ENCODE measurements around the gene SPTBN4.

SPTBN4 gene

GRCh38 chr19:40465025-40465556 lies 1.7 kb upstream of the SPTBN4 start:
- Histone ChIP-seq H3K14ac (ENCODE audit: low read length in 2 of 2) (no peak overlapping the region), H3K79me1 (replicated peaks; ENCODE audit: low read length, poor library complexity, severe bottlenecking) (peaks cover 7% of the 10 kb centered on the region), H3K18ac (ENCODE audit: low read depth in 1 of 2, low read length in 2 of 2) (peak overlapping the region; percentile 91 to 99), H2BK12ac (ENCODE audit: low read length in 2 of 2) (peak overlapping the region in 1 of 2 experiments; percentile 45), H4K91ac (ENCODE audit: low read length) (peak overlapping the region; percentile 95), H2BK15ac (ENCODE audit: low read depth, poor library complexity, severe bottlenecking) (peak overlapping the region; percentile 97), H3K4me1 (ENCODE audit: control insufficient read depth, insufficient read depth, low read depth, low read length) (peaks cover 22% of the 10 kb centered on the region), H3K9ac (ENCODE audit: low read length) (peak overlapping the region; percentile 91), H3K4me2 (ENCODE audit: low read length, poor library complexity, severe bottlenecking) (peak overlapping the region; percentile 72), H2BK120ac (ENCODE audit: low read depth, low read length) (no peak overlapping the region), H3K23ac (ENCODE audit: low read length in 2 of 2) (no peak overlapping the region), H3K9me3 (ENCODE audit: control insufficient read depth, low read length) (no peaks in the 10 kb centered on the region), H3K27ac (ENCODE audit: low read length, poor library complexity, severe bottlenecking) (peak overlapping the region; percentile 75), H3K4me3 (ENCODE audit: insufficient read depth in 1 of 2, low read depth in 1 of 2, low read length in 2 of 2) (peak overlapping the region; percentile 73 to 83), H3K27me3 (ENCODE audit: control insufficient read depth in 1 of 2, insufficient read depth in 1 of 2, low read length in 2 of 2) (peaks cover 0 to 9% of the 10 kb centered on the region in 2 experiments), H3K4ac (ENCODE audit: low read depth in 1 of 2, low read length in 2 of 2) (peak overlapping the region in 1 of 2 experiments; percentile 49), H2AFZ (ENCODE audit: low read depth, low read length) (no peak overlapping the region), H2BK5ac (ENCODE audit: low read depth, low read length, poor library complexity, severe bottlenecking) (no peak overlapping the region), H3K36me3 (ENCODE audit: control insufficient read depth in 1 of 2, insufficient read depth in 2 of 2, low read depth in 1 of 2, low read length in 2 of 2) (no peaks in the 10 kb centered on the region), H2AK5ac (ENCODE audit: low read length, severe bottlenecking) (peak overlapping the region; percentile 96), H4K8ac (ENCODE audit: low read length) (peak overlapping the region; percentile 95)
- WGBS = 24% methylated on average over 10 of the region's 11 CpGs
- DNase-seq = peak; percentile 91

GRCh38 chr19:40465557-40466218 lies 1.1 kb upstream of the SPTBN4 start, which contains the start of gene BLVRB:
TSS of gene BLVRB (minus strand) at chr19:40465745. CDS start at chr19:40465688, 57 bp downstream.
- H2AK5ac ChIP-seq (ENCODE audit: low read length, severe bottlenecking) = peak within 1 kb of the TSS; percentile 96
- peak within 1 kb of the TSS; percentile 65 for H2AFZ ChIP-seq (ENCODE audit: low read depth, low read length)
- peak; percentile 99 for DNase-seq
- H2BK15ac ChIP-seq (ENCODE audit: low read depth, poor library complexity, severe bottlenecking) = peak within 1 kb of the TSS; percentile 97
- peak within 1 kb of the TSS; percentile 78 for H3K4me2 ChIP-seq (ENCODE audit: low read length, poor library complexity, severe bottlenecking)
- H3K36me3 ChIP-seq (ENCODE audit: control insufficient read depth in 1 of 2, insufficient read depth in 2 of 2, low read depth in 1 of 2, low read length in 2 of 2) = no peaks in the 10 kb centered on the region
- peak within 1 kb of the TSS; percentile 91 for H3K9ac ChIP-seq (ENCODE audit: low read length)
- peak within 1 kb of the TSS; percentile 75 for H3K27ac ChIP-seq (ENCODE audit: low read length, poor library complexity, severe bottlenecking)
- H3K18ac ChIP-seq (ENCODE audit: low read depth in 1 of 2, low read length in 2 of 2) = peak within 1 kb of the TSS; percentile 91 to 99
- no peak within 1 kb of the TSS for H3K23ac ChIP-seq (ENCODE audit: low read length in 2 of 2)
- H3K79me1 ChIP-seq (replicated peaks; ENCODE audit: low read length, poor library complexity, severe bottlenecking) = peaks cover 5% of the 10 kb centered on the region
- H2BK5ac ChIP-seq (ENCODE audit: low read depth, low read length, poor library complexity, severe bottlenecking) = no peak within 1 kb of the TSS
- H3K27me3 ChIP-seq (ENCODE audit: control insufficient read depth in 1 of 2, insufficient read depth in 1 of 2, low read length in 2 of 2) = peaks cover 0 to 9% of the 10 kb centered on the region in 2 experiments
- peak within 1 kb of the TSS; percentile 73 to 83 for H3K4me3 ChIP-seq (ENCODE audit: insufficient read depth in 1 of 2, low read depth in 1 of 2, low read length in 2 of 2)
- peaks cover 22% of the 10 kb centered on the region for H3K4me1 ChIP-seq (ENCODE audit: control insufficient read depth, insufficient read depth, low read depth, low read length)
- no peak within 1 kb of the TSS for H3K14ac ChIP-seq (ENCODE audit: low read length in 2 of 2)
- H3K4ac ChIP-seq (ENCODE audit: low read depth in 1 of 2, low read length in 2 of 2) = peak within 1 kb of the TSS; percentile 49 to 64
- peak within 1 kb of the TSS; percentile 95 for H4K8ac ChIP-seq (ENCODE audit: low read length)
- H2BK12ac ChIP-seq (ENCODE audit: low read length in 2 of 2) = peak within 1 kb of the TSS; percentile 33 to 45
- H4K91ac ChIP-seq (ENCODE audit: low read length) = peak within 1 kb of the TSS; percentile 95
- no peaks in the 10 kb centered on the region for H3K9me3 ChIP-seq (ENCODE audit: control insufficient read depth, low read length)
- H2BK120ac ChIP-seq (ENCODE audit: low read depth, low read length) = no peak within 1 kb of the TSS
- under 1% methylated on average over 54 of the region's 54 CpGs for WGBS

GRCh38 chr19:40466219-40466984 lies 399 bp upstream of the SPTBN4 start:
- no peak overlapping the region for H2AK5ac ChIP-seq (ENCODE audit: low read length, severe bottlenecking)
- no peak overlapping the region for H2BK5ac ChIP-seq (ENCODE audit: low read depth, low read length, poor library complexity, severe bottlenecking)
- 51% methylated on average over 36 of the region's 48 CpGs for WGBS
- no peak overlapping the region for H3K4ac ChIP-seq (ENCODE audit: low read depth in 1 of 2, low read length in 2 of 2)
- peaks cover 22% of the 10 kb centered on the region for H3K4me1 ChIP-seq (ENCODE audit: control insufficient read depth, insufficient read depth, low read depth, low read length)
- peak overlapping the region in 1 of 2 experiments; percentile 16 for H3K18ac ChIP-seq (ENCODE audit: low read depth in 1 of 2, low read length in 2 of 2)
- no peak for DNase-seq
- H4K91ac ChIP-seq (ENCODE audit: low read length) = peak overlapping the region; percentile 18
- H3K79me1 ChIP-seq (replicated peaks; ENCODE audit: low read length, poor library complexity, severe bottlenecking) = peaks cover 2% of the 10 kb centered on the region
- no peak overlapping the region for H2BK15ac ChIP-seq (ENCODE audit: low read depth, poor library complexity, severe bottlenecking)
- H3K27ac ChIP-seq (ENCODE audit: low read length, poor library complexity, severe bottlenecking) = no peak overlapping the region
- H3K4me3 ChIP-seq (ENCODE audit: insufficient read depth in 1 of 2, low read depth in 1 of 2, low read length in 2 of 2) = peak overlapping the region; percentile 61 to 76
- H3K9me3 ChIP-seq (ENCODE audit: control insufficient read depth, low read length) = no peaks in the 10 kb centered on the region
- H3K9ac ChIP-seq (ENCODE audit: low read length) = peak overlapping the region; percentile 47
- H2BK12ac ChIP-seq (ENCODE audit: low read length in 2 of 2) = no peak overlapping the region
- no peak overlapping the region for H2BK120ac ChIP-seq (ENCODE audit: low read depth, low read length)
- peak overlapping the region; percentile 78 for H3K4me2 ChIP-seq (ENCODE audit: low read length, poor library complexity, severe bottlenecking)
- no peak overlapping the region for H3K14ac ChIP-seq (ENCODE audit: low read length in 2 of 2)
- peak overlapping the region; percentile 47 for H4K8ac ChIP-seq (ENCODE audit: low read length)
- peaks cover 0 to 9% of the 10 kb centered on the region in 2 experiments for H3K27me3 ChIP-seq (ENCODE audit: control insufficient read depth in 1 of 2, insufficient read depth in 1 of 2, low read length in 2 of 2)
- H3K23ac ChIP-seq (ENCODE audit: low read length in 2 of 2) = peak overlapping the region in 1 of 2 experiments; percentile 1
- peak overlapping the region; percentile 72 for H2AFZ ChIP-seq (ENCODE audit: low read depth, low read length)
- H3K36me3 ChIP-seq (ENCODE audit: control insufficient read depth in 1 of 2, insufficient read depth in 2 of 2, low read depth in 1 of 2, low read length in 2 of 2) = no peaks in the 10 kb centered on the region

GRCh38 chr19:40469011-40469410 lies 2.2 kb downstream of the SPTBN4 start:
- Histone ChIP-seq H2BK5ac (ENCODE audit: low read depth, low read length, poor library complexity, severe bottlenecking) (no peak overlapping the region), H2AFZ (ENCODE audit: low read depth, low read length) (no peak overlapping the region), H2BK15ac (ENCODE audit: low read depth, poor library complexity, severe bottlenecking) (no peak overlapping the region), H3K36me3 (ENCODE audit: control insufficient read depth in 1 of 2, insufficient read depth in 2 of 2, low read depth in 1 of 2, low read length in 2 of 2) (no peaks in the 10 kb centered on the region), H2BK12ac (ENCODE audit: low read length in 2 of 2) (no peak overlapping the region), H3K18ac (ENCODE audit: low read depth in 1 of 2, low read length in 2 of 2) (no peak overlapping the region), H4K91ac (ENCODE audit: low read length) (no peak overlapping the region), H3K27ac (ENCODE audit: low read length, poor library complexity, severe bottlenecking) (no peak overlapping the region), H3K23ac (ENCODE audit: low read length in 2 of 2) (no peak overlapping the region), H3K79me1 (replicated peaks; ENCODE audit: low read length, poor library complexity, severe bottlenecking) (peaks cover 2% of the 10 kb centered on the region), H3K9me3 (ENCODE audit: control insufficient read depth, low read length) (no peaks in the 10 kb centered on the region), H3K27me3 (ENCODE audit: control insufficient read depth in 1 of 2, insufficient read depth in 1 of 2, low read length in 2 of 2) (peaks cover 0 to 9% of the 10 kb centered on the region in 2 experiments), H4K8ac (ENCODE audit: low read length) (no peak overlapping the region), H3K14ac (ENCODE audit: low read length in 2 of 2) (no peak overlapping the region), H2BK120ac (ENCODE audit: low read depth, low read length) (no peak overlapping the region), H3K9ac (ENCODE audit: low read length) (no peak overlapping the region), H3K4me1 (ENCODE audit: control insufficient read depth, insufficient read depth, low read depth, low read length) (peaks cover 20% of the 10 kb centered on the region), H3K4ac (ENCODE audit: low read depth in 1 of 2, low read length in 2 of 2) (no peak overlapping the region), H3K4me3 (ENCODE audit: insufficient read depth in 1 of 2, low read depth in 1 of 2, low read length in 2 of 2) (no peak overlapping the region), H3K4me2 (ENCODE audit: low read length, poor library complexity, severe bottlenecking) (no peak overlapping the region), H2AK5ac (ENCODE audit: low read length, severe bottlenecking) (no peak overlapping the region)
- no peak for DNase-seq
- 100% methylated on average over 6 of the region's 6 CpGs for WGBS
